Esophagus squamous epithelium (tissue), 4 donors: ENCODE results near the gene KLHL29.

ENCODE experiments used
- POLR2A ChIP-seq, 4 donors: fragments of 450-650 bp; IDR thresholded peaks; one replicate each; pipeline ENCODE4 v1.6.1; 2017; ENCODE audit warnings: antibody characterized with exemption in 4 of 4, mild to moderate bottlenecking in 4 of 4, moderate library complexity in 3 of 4
- TF ChIP-seq, protein P1 (sequence below), 6 experiments: fragments of 450-650 bp in 4 of 6; fragments of 200-600 bp in 2 of 6; sonication (generic) in 2 of 6; IDR thresholded peaks; one replicate each; pipeline ENCODE4 v1.5.1; 2016 to 2019; ENCODE audit warnings: antibody characterized with exemption in 6 of 6, mild to moderate bottlenecking in 4 of 6, moderate library complexity in 4 of 6

DNA sequence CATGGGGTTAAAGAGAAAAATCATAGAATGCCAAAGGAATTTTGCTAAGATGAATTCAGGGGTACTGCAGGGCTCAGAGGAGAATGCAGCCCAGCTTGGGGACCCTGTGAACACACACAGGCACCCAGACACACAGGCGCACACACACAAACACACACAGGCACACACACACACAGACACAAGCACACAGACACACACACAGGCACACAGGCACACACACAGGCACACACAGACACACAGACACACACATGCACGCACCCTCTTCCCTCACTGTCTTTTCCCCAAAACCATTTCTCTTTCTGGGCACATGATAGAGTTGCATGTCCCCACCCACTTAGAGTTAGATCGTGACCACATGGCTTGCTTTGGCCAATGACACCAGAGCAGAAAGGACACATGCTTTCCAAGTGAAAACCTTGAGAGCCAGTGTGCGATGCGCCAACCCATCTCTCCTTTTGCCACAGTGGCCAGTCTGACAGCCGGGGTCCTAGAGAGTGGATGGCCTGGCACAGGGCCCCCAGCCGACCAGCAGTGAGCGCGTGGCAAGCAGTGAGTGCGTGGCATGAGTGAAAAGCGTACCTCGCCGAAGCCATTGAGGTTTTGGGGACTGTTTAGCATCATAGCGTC lies 163.3 kb downstream of the KLHL29 start:
- TF ChIP-seq, protein P1, sequence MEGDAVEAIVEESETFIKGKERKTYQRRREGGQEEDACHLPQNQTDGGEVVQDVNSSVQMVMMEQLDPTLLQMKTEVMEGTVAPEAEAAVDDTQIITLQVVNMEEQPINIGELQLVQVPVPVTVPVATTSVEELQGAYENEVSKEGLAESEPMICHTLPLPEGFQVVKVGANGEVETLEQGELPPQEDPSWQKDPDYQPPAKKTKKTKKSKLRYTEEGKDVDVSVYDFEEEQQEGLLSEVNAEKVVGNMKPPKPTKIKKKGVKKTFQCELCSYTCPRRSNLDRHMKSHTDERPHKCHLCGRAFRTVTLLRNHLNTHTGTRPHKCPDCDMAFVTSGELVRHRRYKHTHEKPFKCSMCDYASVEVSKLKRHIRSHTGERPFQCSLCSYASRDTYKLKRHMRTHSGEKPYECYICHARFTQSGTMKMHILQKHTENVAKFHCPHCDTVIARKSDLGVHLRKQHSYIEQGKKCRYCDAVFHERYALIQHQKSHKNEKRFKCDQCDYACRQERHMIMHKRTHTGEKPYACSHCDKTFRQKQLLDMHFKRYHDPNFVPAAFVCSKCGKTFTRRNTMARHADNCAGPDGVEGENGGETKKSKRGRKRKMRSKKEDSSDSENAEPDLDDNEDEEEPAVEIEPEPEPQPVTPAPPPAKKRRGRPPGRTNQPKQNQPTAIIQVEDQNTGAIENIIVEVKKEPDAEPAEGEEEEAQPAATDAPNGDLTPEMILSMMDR (IDR thresholded peaks at IDR 0.05): no peak
- TF ChIP-seq POLR2A (IDR thresholded peaks at IDR 0.05): no peak
